Kidney (tissue), 14 donors: Measurements from ENCODE around the gene SEMA5B. TPM values are rescaled to one million over a fixed set of nuclear protein-coding genes. Genes with fewer than 3 reads are reported as not detected.

ENCODE experiments used
- DNase-seq, 5 donors: peaks; one replicate each; pipeline ENCODE4 v3.0.0-alpha.2; 2013 to 2020
- FAIRE-seq: peaks from 2 replicates; lab custom pipeline; 2012; peaks lifted over from hg19 to GRCh38; lab: Jason Lieb, UNC
- H3K27ac ChIP-seq, 2 donors: one replicate each; pipeline ENCODE4 v1.7.0; 2013; ENCODE audit warnings: low read depth in 2 of 2, low read length in 2 of 2, inconsistent platforms in 1 of 2
- H3K27me3 ChIP-seq: one replicate; pipeline ENCODE4 v1.7.1; 2013; ENCODE audit warnings: low read length, inconsistent platforms; ENCODE audit not compliant: control insufficient read depth, insufficient read depth
- H3K36me3 ChIP-seq, 3 donors: one replicate each; pipeline versions ENCODE4 v1.7.0 to v1.7.1; 2013; ENCODE audit warnings: low read length in 3 of 3, control low read depth in 1 of 3, inconsistent platforms in 1 of 3; ENCODE audit not compliant: insufficient read depth in 3 of 3, control insufficient read depth in 2 of 3
- H3K4me1 ChIP-seq, 3 donors: one replicate each; pipeline versions ENCODE4 v1.7.0 to v1.7.1; 2013; ENCODE audit warnings: low read length in 3 of 3, inconsistent platforms in 1 of 3, low read depth in 1 of 3; ENCODE audit not compliant: control insufficient read depth in 2 of 3, insufficient read depth in 2 of 3
- H3K4me3 ChIP-seq, 3 donors: one replicate each; pipeline versions ENCODE4 v1.7.0 to v1.8.1; 2013; ENCODE audit warnings: low read length in 3 of 3, control low read depth in 1 of 3, inconsistent platforms in 1 of 3
- H3K9ac ChIP-seq, 3 donors: one replicate each; pipeline versions ENCODE4 v1.7.0 to v1.7.1; 2013; ENCODE audit warnings: low read length in 3 of 3, control low read depth in 1 of 3, inconsistent platforms in 1 of 3
- H3K9me3 ChIP-seq, 3 donors: one replicate each; pipeline versions ENCODE4 v1.7.0 to v1.7.1; 2013; ENCODE audit warnings: low read length in 3 of 3, control low read depth in 1 of 3, inconsistent platforms in 1 of 3; ENCODE audit not compliant: control insufficient read depth in 2 of 3, insufficient read depth in 1 of 3
- CTCF ChIP-seq: IDR thresholded peaks from 3 replicates; pipeline ENCODE4 v1.5.1; 2012; ENCODE audit warnings: mild to moderate bottlenecking, moderate library complexity, borderline replicate concordance; ENCODE audit not compliant: insufficient read depth; ENCODE audit errors: extremely low read depth
- intact Hi-C: fragments of 100-400 bp; cut with DNase I; formaldehyde crosslinking; loops from one replicate; pipeline ENCODE4 v1.11.1; 2022
- polyA plus RNA-seq: library from polyadenylated mRNA; stranded (reverse); fragments of 350-450 nt; fragmentation: Illumina TruSeq; extraction: RNeasy Lipid Tissue Mini Kit (QIAGEN cat#74804); gene quantifications from one replicate; pipeline ENCODE4 v1.2.3, GENCODE V29; 2014; ENCODE audit warnings: low read depth, low replicate concordance; ENCODE audit not compliant: insufficient read depth
- total RNA-seq: library from RNA; stranded (reverse); fragmentation: NEBNext Ultra II Directional; extraction: Animal tissue kit (Norgen Biotek cat#: 25700); gene quantifications from one replicate; pipeline ENCODE4 v1.2.1, GENCODE V29; 2021
- donor health status: control.
- donor health status: control.
- donor health status: control.
- donor health status: control.
- donor health status: control.
- donor health status: DM: yes; HTN: yes; CAD: no.
- donor health status: Normal renal cell carcinoma (clear cell type).

The SEMA5B gene
- total and polyA plus RNA-seq, 2 donors from 2014 or later = 6.6 to 8.4 TPM

DNA sequence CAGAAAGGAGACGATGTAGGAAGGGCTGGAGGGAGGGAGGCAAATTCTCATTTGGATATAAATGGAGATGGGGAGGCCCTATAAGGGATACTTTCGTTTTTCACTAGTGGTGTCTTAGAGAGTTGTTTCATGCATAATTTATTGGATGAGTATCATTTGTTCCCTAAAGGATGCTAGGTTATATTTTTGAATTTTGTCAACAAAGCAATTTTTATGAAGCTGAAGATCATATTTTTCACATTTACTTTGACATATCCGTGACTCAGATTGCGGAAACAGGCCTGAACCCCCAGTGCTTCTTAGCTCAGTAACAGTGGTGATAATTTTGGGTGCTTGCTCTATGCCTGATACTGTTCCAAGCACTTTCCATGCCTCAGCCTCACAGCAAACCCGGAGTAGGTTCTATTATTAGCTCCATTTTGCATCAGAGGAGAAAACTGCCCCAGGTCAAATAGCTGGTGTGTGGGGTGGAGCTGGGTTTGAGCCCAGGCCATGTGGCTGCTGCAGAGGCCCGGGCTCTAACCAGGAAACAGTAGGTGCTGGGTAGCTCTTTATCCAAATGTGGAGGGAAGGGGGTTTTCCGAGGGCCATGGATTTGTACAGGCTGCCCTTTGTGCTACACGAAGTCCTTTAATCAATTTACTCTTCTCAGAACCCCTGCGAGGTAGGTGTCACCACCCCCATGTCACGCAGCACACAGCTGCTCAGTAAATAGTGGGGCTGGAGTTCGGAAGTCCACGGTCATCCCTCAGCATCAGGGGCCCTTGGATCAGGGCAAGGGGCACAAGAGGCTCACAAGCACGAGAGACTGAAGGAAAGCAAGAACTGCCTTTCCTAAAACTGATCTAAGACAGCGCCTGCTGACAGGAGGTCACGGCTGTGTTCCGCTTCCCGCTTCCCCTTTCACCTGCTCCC lies 133.6 kb downstream of the SEMA5B start:
- H3K27me3 ChIP-seq = no peaks in the 10 kb centered on the region
- peaks cover 0 to 2% (median 0%) of the 10 kb centered on the region in 3 donors for H3K4me1 ChIP-seq
- intact Hi-C loops = no loop called here
- H3K27ac ChIP-seq = no peak overlapping the region
- FAIRE-seq = no peak
- DNase-seq = no peak
- no peaks in the 10 kb centered on the region for H3K36me3 ChIP-seq
- H3K9me3 ChIP-seq = no peaks in the 10 kb centered on the region
- H3K4me3 ChIP-seq = no peak overlapping the region
- H3K9ac ChIP-seq = no peak overlapping the region
- TF ChIP-seq CTCF = no peak

GRCh38 chr3:122893282-122893681 lies 134.3 kb downstream of the SEMA5B start:
- H3K9ac ChIP-seq = no peak overlapping the region
- no peak for TF ChIP-seq CTCF
- no peaks in the 10 kb centered on the region for H3K36me3 ChIP-seq
- DNase-seq = no peak
- H3K27ac ChIP-seq = no peak overlapping the region
- H3K9me3 ChIP-seq = no peaks in the 10 kb centered on the region
- H3K4me3 ChIP-seq = no peak overlapping the region
- intact Hi-C loops = no loop called here
- no peak for FAIRE-seq
- H3K4me1 ChIP-seq = peaks cover 0 to 2% (median 0%) of the 10 kb centered on the region in 3 donors
- no peaks in the 10 kb centered on the region for H3K27me3 ChIP-seq

DNA sequence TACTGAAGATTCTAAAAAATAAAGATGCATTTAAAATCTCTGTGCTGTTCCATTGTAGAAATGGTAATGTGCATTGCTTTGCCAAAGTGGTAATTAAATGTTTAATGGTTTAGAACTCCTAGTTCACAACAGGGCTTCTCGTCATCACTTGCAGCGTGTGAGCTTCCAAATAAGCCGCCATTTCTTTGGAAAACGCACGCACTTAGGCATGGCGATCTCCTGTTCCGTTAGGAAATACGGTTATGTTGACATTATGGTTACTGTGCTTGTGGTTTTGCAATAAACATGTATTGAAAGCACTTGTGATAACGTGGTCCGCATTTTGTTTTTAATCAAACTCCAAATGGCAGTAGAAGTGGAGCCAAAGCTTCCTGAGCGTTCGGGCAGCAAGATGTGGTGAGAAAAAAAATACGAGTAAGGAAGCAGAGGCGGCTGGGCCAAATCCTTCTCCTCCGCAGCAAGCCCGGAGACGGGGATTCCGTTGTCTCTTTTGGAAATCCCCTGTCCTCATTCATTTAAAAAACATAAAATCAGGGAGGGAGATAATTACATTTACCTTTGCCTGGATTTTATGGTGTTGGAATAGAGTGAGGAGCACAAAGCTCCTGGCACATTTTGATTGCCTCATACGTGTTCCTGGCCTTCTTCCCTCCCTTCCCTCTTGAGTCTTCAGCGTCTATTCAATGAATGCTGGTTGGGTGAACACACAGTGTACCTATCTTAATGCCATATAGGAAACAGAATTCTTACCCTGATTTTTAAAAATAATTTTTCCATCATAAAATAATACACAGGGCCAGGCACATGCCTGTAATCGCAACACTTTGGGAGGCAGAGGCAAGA lies 135.2 kb downstream of the SEMA5B start:
- FAIRE-seq (no peak), DNase-seq (no peak)
- Histone ChIP-seq H3K9ac (no peak overlapping the region), H3K36me3 (no peaks in the 10 kb centered on the region), H3K4me1 (peaks cover 0 to 2% (median 0%) of the 10 kb centered on the region in 3 donors), H3K4me3 (no peak overlapping the region), H3K27me3 (no peaks in the 10 kb centered on the region), H3K27ac (no peak overlapping the region), H3K9me3 (no peaks in the 10 kb centered on the region)
- intact Hi-C loops = no loop called here
- TF ChIP-seq CTCF = no peak
